ENCODE data around the gene LENG1.

The LENG1 gene

GRCh38 chr19:54158812-54159351 is 639 bp downstream of the LENG1 start:
- Histone ChIP-seq H4K20me1 (ENCODE audit: insufficient read depth) (no peaks in the 10 kb centered on the region), H3K27ac (peak overlapping the region; percentile 57), H3K36me3 (ENCODE audit: insufficient read depth) (no peaks in the 10 kb centered on the region), H2AFZ (ENCODE audit: low read depth) (peak overlapping the region; percentile 32; the same call in 1 of the 2 replicates), H3K27me3 (ENCODE audit: insufficient read depth, low read depth) (no peaks in the 10 kb centered on the region; the same call in 1 of the 2 replicates), H3K4me2 (peak overlapping the region; percentile 97), H3K4me3 (IDR thresholded peaks at IDR 0.05; ENCODE audit: insufficient read depth, low read depth, low read length) (no peak overlapping the region), H3K79me2 (ENCODE audit: insufficient read depth, low read depth) (peaks cover 13% of the 10 kb centered on the region; the same call in 1 of the 2 replicates), H3K9ac (peak overlapping the region; percentile 28), H3K4me1 (ENCODE audit: low read depth, poor library complexity, severe bottlenecking) (peaks cover 37% of the 10 kb centered on the region)
- TF ChIP-seq, protein P1, sequence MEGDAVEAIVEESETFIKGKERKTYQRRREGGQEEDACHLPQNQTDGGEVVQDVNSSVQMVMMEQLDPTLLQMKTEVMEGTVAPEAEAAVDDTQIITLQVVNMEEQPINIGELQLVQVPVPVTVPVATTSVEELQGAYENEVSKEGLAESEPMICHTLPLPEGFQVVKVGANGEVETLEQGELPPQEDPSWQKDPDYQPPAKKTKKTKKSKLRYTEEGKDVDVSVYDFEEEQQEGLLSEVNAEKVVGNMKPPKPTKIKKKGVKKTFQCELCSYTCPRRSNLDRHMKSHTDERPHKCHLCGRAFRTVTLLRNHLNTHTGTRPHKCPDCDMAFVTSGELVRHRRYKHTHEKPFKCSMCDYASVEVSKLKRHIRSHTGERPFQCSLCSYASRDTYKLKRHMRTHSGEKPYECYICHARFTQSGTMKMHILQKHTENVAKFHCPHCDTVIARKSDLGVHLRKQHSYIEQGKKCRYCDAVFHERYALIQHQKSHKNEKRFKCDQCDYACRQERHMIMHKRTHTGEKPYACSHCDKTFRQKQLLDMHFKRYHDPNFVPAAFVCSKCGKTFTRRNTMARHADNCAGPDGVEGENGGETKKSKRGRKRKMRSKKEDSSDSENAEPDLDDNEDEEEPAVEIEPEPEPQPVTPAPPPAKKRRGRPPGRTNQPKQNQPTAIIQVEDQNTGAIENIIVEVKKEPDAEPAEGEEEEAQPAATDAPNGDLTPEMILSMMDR (conservative IDR thresholded peaks at IDR 0.05; ENCODE audit: low read depth, low read length) = no peak

DNA sequence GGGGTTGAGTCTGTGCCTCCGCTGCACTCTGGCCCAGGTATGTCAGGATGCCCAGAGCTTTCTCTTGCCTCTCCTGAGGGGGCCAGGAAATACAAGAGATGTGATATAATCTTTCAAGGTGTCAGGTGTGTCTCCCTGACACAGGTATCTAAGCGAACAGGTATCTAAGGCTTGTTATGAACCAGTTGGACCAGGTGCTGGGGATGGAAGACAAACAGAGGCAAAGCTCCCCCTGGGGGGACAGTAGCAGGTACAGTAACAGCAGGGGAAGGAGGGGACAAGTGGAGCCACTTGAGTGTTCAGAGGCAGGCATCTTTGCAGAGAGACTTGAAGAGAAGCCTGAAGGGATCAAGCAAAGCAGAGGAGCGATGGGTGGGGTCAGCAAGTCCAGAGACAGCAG is 2.6 kb downstream of the LENG1 start:
- no peaks in the 10 kb centered on the region for H3K27me3 ChIP-seq (ENCODE audit: insufficient read depth, low read depth)
- H3K9ac ChIP-seq = no peak overlapping the region
- no peak overlapping the region for H3K4me3 ChIP-seq (IDR thresholded peaks at IDR 0.05; ENCODE audit: insufficient read depth, low read depth, low read length)
- 0 out of 2 replicates have a peak, but pooled peaks cover 3% of the 10 kb centered on the region for H3K36me3 ChIP-seq (ENCODE audit: insufficient read depth)
- H2AFZ ChIP-seq (ENCODE audit: low read depth) = no peak overlapping the region
- H3K79me2 ChIP-seq (ENCODE audit: insufficient read depth, low read depth) = peaks cover 13% of the 10 kb centered on the region; the same call in 1 of the 2 replicates
- H3K4me2 ChIP-seq = no peak overlapping the region
- peaks cover 31% of the 10 kb centered on the region for H3K4me1 ChIP-seq (ENCODE audit: low read depth, poor library complexity, severe bottlenecking)
- H4K20me1 ChIP-seq (ENCODE audit: insufficient read depth) = no peaks in the 10 kb centered on the region
- TF ChIP-seq, protein P1 (conservative IDR thresholded peaks at IDR 0.05; ENCODE audit: low read depth, low read length) = no peak
- no peak overlapping the region for H3K27ac ChIP-seq

- H4K20me1 ChIP-seq (ENCODE audit: insufficient read depth) = no peaks in the 10 kb centered on the region
- TF ChIP-seq, protein P1 (conservative IDR thresholded peaks at IDR 0.05; ENCODE audit: low read depth, low read length) = no peak
- H3K4me1 ChIP-seq (ENCODE audit: low read depth, poor library complexity, severe bottlenecking) = peaks cover 27% of the 10 kb centered on the region
- H3K27me3 ChIP-seq (ENCODE audit: insufficient read depth, low read depth) = no peaks in the 10 kb centered on the region
- no peak overlapping the region for H3K4me3 ChIP-seq (IDR thresholded peaks at IDR 0.05; ENCODE audit: insufficient read depth, low read depth, low read length)
- no peak overlapping the region for H3K9ac ChIP-seq
- no peak overlapping the region for H3K27ac ChIP-seq
- 0 out of 2 replicates have a peak, but pooled peaks cover 3% of the 10 kb centered on the region for H3K36me3 ChIP-seq (ENCODE audit: insufficient read depth)
- no peak overlapping the region for H2AFZ ChIP-seq (ENCODE audit: low read depth)
- peaks cover 13% of the 10 kb centered on the region; the same call in 1 of the 2 replicates for H3K79me2 ChIP-seq (ENCODE audit: insufficient read depth, low read depth)
- H3K4me2 ChIP-seq = no peak overlapping the region
Observed at GRCh38 chr19:54156490-54156889, 3.0 kb downstream of the LENG1 start.

DNA sequence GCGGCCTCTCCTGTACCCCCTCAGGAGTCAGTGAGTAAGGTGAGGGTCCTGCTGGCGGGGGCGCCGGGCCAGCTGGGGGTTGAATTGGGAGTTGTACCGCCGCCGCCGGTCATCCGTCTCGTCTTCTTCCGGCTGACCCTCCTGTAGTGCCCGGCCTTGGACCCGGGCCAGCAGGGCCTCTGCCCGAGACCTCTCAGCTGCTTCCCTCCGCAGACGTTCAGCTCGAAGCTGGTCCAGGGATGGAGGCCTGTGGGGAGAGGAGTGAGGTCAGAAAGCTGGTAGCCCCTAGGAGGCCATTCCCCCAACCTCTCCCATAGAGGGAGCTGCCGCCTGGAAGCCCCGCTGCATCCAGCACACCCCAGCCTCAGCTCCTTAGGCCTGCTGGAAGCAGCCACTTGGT is 3.8 kb downstream of the LENG1 start:
- Histone ChIP-seq H3K36me3 (ENCODE audit: insufficient read depth) (0 out of 2 replicates have a peak, but pooled peaks cover 3% of the 10 kb centered on the region), H3K4me1 (ENCODE audit: low read depth, poor library complexity, severe bottlenecking) (peaks cover 19% of the 10 kb centered on the region), H2AFZ (ENCODE audit: low read depth) (no peak overlapping the region), H3K27me3 (ENCODE audit: insufficient read depth, low read depth) (no peaks in the 10 kb centered on the region), H3K27ac (no peak overlapping the region), H3K79me2 (ENCODE audit: insufficient read depth, low read depth) (peaks cover 13% of the 10 kb centered on the region; the same call in 1 of the 2 replicates), H3K4me2 (no peak overlapping the region), H3K9ac (no peak overlapping the region), H4K20me1 (ENCODE audit: insufficient read depth) (no peaks in the 10 kb centered on the region), H3K4me3 (IDR thresholded peaks at IDR 0.05; ENCODE audit: insufficient read depth, low read depth, low read length) (no peak overlapping the region)
- TF ChIP-seq, protein P1 (conservative IDR thresholded peaks at IDR 0.05; ENCODE audit: low read depth, low read length) = no peak
